Kidney (tissue), 14 donors: Measurements from ENCODE around the gene EXPH5. TPM values are rescaled to one million over a fixed set of nuclear protein-coding genes. Genes with fewer than 3 reads are reported as not detected.

Source experiments
- DNase-seq, 5 donors: peaks; one replicate each; pipeline ENCODE4 v3.0.0-alpha.2; 2013 to 2020
- FAIRE-seq: peaks from 2 replicates; lab custom pipeline; 2012; peaks lifted over from hg19 to GRCh38; lab: Jason Lieb, UNC
- H3K27ac ChIP-seq, 2 donors: one replicate each; pipeline ENCODE4 v1.7.0; 2013; ENCODE audit warnings: low read depth in 2 of 2, low read length in 2 of 2, inconsistent platforms in 1 of 2
- H3K27me3 ChIP-seq: one replicate; pipeline ENCODE4 v1.7.1; 2013; ENCODE audit warnings: low read length, inconsistent platforms; ENCODE audit not compliant: control insufficient read depth, insufficient read depth
- H3K36me3 ChIP-seq, 3 donors: one replicate each; pipeline versions ENCODE4 v1.7.0 to v1.7.1; 2013; ENCODE audit warnings: low read length in 3 of 3, control low read depth in 1 of 3, inconsistent platforms in 1 of 3; ENCODE audit not compliant: insufficient read depth in 3 of 3, control insufficient read depth in 2 of 3
- H3K4me1 ChIP-seq, 3 donors: one replicate each; pipeline versions ENCODE4 v1.7.0 to v1.7.1; 2013; ENCODE audit warnings: low read length in 3 of 3, inconsistent platforms in 1 of 3, low read depth in 1 of 3; ENCODE audit not compliant: control insufficient read depth in 2 of 3, insufficient read depth in 2 of 3
- H3K4me3 ChIP-seq, 3 donors: one replicate each; pipeline versions ENCODE4 v1.7.0 to v1.8.1; 2013; ENCODE audit warnings: low read length in 3 of 3, control low read depth in 1 of 3, inconsistent platforms in 1 of 3
- H3K9ac ChIP-seq, 3 donors: one replicate each; pipeline versions ENCODE4 v1.7.0 to v1.7.1; 2013; ENCODE audit warnings: low read length in 3 of 3, control low read depth in 1 of 3, inconsistent platforms in 1 of 3
- H3K9me3 ChIP-seq, 3 donors: one replicate each; pipeline versions ENCODE4 v1.7.0 to v1.7.1; 2013; ENCODE audit warnings: low read length in 3 of 3, control low read depth in 1 of 3, inconsistent platforms in 1 of 3; ENCODE audit not compliant: control insufficient read depth in 2 of 3, insufficient read depth in 1 of 3
- intact Hi-C: fragments of 100-400 bp; cut with DNase I; formaldehyde crosslinking; loops from one replicate; pipeline ENCODE4 v1.11.1; 2022
- polyA plus RNA-seq: library from polyadenylated mRNA; stranded (reverse); fragments of 350-450 nt; fragmentation: Illumina TruSeq; extraction: RNeasy Lipid Tissue Mini Kit (QIAGEN cat#74804); gene quantifications from one replicate; pipeline ENCODE4 v1.2.3, GENCODE V29; 2014; ENCODE audit warnings: low read depth, low replicate concordance; ENCODE audit not compliant: insufficient read depth
- total RNA-seq: library from RNA; stranded (reverse); fragmentation: NEBNext Ultra II Directional; extraction: Animal tissue kit (Norgen Biotek cat#: 25700); gene quantifications from one replicate; pipeline ENCODE4 v1.2.1, GENCODE V29; 2021
- TF ChIP-seq, protein P1 (sequence below): IDR thresholded peaks from 3 replicates; pipeline ENCODE4 v1.5.1; 2012; ENCODE audit warnings: mild to moderate bottlenecking, moderate library complexity, borderline replicate concordance; ENCODE audit not compliant: insufficient read depth; ENCODE audit errors: extremely low read depth
- donor health status: control.
- donor health status: control.
- donor health status: control.
- donor health status: control.
- donor health status: control.
- donor health status: DM: yes; HTN: yes; CAD: no.
- donor health status: Normal renal cell carcinoma (clear cell type).

EXPH5 gene
- total and polyA plus RNA-seq, 2 donors from 2014 or later = 2.2 to 9.5 TPM

DNA sequence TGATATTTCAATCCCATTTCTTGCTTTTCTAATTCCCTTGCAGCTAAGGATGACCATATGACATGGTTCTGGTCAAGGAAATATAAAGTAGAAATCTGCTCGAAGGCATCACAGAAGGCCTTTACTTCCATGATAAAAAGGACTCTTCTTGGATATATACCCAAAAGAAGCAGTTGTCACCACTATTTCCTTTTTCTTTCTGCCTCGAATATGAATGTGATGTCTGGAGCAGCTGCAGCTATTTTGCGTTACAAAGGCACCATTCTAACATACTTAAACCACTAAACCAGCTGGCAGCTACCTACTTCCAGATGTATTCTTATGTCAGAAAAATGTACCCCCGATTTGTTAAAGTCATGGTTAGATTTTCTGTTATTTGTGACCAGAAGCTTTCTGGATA is 18.9 kb downstream of the EXPH5 start:
- intact Hi-C loops = no loop called here
- Histone ChIP-seq H3K9me3 (no peaks in the 10 kb centered on the region), H3K27ac (no peak overlapping the region), H3K27me3 (no peaks in the 10 kb centered on the region), H3K4me1 (no peaks in the 10 kb centered on the region), H3K9ac (no peak overlapping the region), H3K36me3 (no peaks in the 10 kb centered on the region), H3K4me3 (no peak overlapping the region)
- no peak for DNase-seq
- TF ChIP-seq, protein P1, sequence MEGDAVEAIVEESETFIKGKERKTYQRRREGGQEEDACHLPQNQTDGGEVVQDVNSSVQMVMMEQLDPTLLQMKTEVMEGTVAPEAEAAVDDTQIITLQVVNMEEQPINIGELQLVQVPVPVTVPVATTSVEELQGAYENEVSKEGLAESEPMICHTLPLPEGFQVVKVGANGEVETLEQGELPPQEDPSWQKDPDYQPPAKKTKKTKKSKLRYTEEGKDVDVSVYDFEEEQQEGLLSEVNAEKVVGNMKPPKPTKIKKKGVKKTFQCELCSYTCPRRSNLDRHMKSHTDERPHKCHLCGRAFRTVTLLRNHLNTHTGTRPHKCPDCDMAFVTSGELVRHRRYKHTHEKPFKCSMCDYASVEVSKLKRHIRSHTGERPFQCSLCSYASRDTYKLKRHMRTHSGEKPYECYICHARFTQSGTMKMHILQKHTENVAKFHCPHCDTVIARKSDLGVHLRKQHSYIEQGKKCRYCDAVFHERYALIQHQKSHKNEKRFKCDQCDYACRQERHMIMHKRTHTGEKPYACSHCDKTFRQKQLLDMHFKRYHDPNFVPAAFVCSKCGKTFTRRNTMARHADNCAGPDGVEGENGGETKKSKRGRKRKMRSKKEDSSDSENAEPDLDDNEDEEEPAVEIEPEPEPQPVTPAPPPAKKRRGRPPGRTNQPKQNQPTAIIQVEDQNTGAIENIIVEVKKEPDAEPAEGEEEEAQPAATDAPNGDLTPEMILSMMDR = no peak
- no peak for FAIRE-seq

DNA sequence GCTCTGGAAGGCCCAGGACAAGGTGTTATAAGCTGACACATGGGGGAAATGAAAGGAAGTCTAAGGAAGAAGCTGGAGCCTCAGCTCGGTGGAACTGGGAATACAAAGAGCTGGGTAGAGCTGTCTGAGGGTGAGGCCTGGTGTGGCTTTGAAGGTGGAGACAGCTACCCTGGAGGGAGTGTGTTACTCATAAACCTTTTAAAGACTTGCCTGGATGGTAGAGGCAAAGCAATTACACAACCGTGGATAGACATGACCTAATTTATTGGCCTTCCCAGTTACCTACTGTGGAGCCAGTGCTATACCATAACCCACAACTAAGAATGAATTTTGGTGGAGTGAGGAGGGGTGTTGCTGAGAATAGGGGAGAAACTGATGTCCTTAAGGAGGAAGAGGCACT is 22.6 kb downstream of the EXPH5 start:
- no peaks in the 10 kb centered on the region for H3K27me3 ChIP-seq
- intact Hi-C loops = no loop called here
- no peak for DNase-seq
- FAIRE-seq = no peak
- H3K9me3 ChIP-seq = no peaks in the 10 kb centered on the region
- no peak overlapping the region for H3K9ac ChIP-seq
- H3K36me3 ChIP-seq = no peaks in the 10 kb centered on the region
- peaks cover 0 to 3% (median 0%) of the 10 kb centered on the region in 3 donors for H3K4me1 ChIP-seq
- no peak overlapping the region for H3K27ac ChIP-seq
- H3K4me3 ChIP-seq = no peak overlapping the region
- TF ChIP-seq, protein P1 = no peak

DNA sequence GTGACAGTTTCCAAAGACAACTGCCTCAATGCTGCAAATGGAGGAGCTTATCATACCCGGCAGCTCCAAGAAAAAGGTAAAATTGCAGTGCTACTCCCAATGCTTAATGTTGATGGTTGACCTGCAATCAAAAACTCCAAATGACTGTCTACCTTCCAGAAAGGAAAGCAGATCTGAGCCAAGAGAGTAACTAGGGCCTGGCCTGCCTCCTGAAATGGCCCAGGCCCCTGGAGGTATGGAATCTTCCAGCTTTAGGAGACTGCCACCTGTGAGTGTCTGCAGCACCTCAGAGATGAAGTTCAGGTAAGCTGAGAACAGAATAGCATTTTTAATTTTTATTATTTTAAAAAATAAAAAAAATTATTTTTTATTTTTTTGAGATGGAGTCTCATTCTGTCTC is 23.7 kb downstream of the EXPH5 start:
- TF ChIP-seq, protein P1 = no peak
- Histone ChIP-seq H3K4me3 (no peak overlapping the region), H3K4me1 (peaks cover 0 to 4% (median 0%) of the 10 kb centered on the region in 3 donors), H3K27me3 (no peaks in the 10 kb centered on the region), H3K9ac (no peak overlapping the region), H3K36me3 (no peaks in the 10 kb centered on the region), H3K9me3 (no peaks in the 10 kb centered on the region), H3K27ac (no peak overlapping the region)
- intact Hi-C loops = no loop called here
- DNase-seq = no peak
- FAIRE-seq = no peak
